ENCODE data around the gene NDUFB10.
"Not testable (repeated sequence)": the region's sequence is repeated elsewhere in the genome, so short reads cannot be mapped to it uniquely, and the experiment has no call there.

Gene NDUFB10

DNA sequence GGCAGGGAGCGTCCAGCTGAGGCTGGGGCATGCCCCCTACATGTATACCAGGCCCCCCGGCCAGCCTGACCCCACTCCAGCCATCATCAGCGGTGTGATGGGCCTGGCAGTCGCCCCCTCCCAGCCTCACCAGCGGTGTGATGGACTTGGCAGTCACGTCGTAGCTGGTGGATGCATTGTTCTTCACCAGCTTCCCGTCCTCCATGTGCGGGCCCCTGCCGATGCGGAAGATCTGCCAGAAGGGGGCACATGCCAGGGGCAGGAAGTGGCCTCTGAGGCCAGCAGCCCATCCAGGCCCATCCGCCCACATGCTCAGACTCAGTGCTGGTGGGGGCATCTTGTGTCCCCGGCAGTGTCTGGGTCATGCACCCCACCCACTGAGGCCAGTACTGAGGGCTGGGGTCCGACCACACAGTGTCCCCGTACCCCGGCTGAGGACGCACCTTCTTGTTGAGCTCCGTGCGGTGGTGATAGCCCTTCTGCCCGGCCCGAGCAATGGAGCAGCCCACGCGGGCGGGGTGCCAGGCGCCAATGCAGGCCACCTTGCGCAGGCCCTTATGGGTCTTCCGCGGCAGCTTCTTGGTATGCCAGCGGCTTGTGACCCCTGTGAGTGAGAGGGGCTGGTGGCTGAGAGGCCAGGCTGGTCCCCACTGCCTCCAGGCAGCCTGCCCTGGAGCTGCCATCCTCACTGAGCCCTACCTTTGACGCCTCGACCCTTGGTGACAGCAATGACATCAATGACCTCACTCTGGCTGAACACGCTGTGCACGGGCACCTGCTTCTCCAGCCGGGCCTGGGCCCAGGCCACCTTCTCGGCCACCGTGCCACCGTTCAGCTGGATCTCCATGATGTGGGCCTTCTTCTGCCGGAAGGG is 12.6 kb upstream of the NDUFB10 start:
- no peak for DNase-seq (ENCODE audit: low read depth)

DNA sequence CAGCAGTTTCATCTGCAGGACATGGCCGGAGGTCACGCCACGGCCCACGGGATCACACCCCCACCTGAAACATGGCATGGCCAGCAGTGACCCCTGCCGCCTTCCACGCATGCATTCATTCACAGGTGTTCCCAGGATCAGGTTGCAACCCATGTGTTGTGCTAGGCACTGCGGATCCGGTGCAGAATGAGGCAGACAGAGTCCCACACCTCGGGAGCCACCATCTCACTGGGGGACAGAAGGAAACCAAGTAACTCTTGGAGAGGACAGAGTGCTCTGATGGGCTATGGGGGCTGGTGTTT is 12.0 kb upstream of the NDUFB10 start:
- no peak for DNase-seq (ENCODE audit: low read depth)

DNA sequence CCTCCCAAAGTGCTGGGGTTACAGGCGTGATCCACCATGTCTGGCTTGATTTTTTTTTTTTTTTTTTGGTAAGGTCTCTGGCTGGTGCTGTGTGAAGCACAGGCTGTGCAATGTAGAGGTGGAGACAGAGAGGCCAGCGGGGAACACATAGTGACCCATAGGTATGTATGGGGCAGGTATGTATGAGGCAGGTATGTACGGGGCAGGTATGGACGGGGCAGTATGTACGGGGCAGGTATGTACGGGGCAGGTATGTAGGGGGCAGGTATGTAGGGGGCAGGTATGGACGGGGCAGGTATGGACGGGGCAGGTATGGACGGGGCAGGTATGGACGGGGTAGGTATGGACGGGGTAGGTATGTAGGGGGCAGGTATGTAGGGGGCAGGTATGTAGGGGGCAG is 9.8 kb upstream of the NDUFB10 start:
- no peak for DNase-seq (ENCODE audit: low read depth)

DNA sequence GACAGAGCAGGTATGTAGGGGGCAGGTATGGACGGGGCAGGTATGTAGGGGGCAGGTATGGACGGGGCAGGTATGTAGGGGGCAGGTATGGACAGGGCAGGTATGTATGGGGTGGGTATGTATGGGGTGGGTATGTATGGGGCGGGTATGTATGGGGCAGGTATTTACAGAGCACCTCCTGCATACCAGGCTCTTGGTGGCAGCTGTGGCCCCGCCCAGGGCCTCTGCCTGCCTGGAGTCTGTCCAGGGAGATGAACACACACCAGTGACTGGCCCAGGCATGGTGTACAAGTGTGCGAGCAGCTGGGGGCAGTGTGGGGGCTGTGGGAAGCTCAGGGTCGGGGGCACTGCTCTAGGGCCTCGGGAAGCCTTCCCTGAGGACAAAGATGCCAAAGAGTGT is 9.3 kb upstream of the NDUFB10 start:
- no peak for DNase-seq (ENCODE audit: low read depth)

DNA sequence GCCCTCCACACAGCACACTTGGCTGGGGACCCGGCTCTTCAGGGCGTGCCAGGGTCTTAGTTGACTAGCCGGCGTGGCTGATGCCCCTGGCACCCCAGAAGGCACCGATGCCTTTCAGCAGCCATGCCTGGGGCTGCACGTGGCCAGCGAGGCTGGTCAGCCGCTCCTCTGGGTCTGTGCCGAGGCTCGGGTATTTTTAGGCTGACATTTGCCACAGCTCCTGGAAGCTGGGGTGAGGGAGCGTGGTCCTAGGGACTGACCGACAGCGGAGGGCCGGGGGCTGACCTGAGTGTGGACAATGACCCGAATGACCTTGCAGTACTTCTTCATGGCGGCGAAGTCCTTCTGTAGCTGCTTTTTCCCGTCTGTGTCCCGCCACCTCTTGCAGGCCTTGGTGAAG is 8.8 kb upstream of the NDUFB10 start:
- no peak for DNase-seq (ENCODE audit: low read depth)

DNA sequence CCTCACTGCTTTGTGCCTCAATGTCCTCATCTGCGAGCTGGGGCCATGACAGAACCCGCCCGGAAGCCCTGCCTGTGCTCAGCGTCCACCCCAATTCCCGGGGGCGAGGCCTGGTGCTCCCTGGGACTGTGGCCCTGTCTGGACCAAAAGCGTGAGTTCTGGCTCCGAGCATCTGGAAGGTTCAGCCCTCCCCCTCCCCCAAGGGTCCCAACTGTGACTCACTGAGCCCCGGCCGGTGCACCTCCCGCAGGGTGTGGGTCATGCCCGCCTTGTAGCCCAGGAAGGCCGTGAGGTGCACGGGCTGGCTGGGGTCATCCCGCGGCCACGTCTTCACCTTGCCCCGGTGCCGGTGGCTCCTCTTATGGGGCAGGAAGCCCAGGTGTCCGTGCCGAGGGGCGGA is 5.6 kb upstream of the NDUFB10 start:
- DNase-seq (ENCODE audit: low read depth): no peak

DNA sequence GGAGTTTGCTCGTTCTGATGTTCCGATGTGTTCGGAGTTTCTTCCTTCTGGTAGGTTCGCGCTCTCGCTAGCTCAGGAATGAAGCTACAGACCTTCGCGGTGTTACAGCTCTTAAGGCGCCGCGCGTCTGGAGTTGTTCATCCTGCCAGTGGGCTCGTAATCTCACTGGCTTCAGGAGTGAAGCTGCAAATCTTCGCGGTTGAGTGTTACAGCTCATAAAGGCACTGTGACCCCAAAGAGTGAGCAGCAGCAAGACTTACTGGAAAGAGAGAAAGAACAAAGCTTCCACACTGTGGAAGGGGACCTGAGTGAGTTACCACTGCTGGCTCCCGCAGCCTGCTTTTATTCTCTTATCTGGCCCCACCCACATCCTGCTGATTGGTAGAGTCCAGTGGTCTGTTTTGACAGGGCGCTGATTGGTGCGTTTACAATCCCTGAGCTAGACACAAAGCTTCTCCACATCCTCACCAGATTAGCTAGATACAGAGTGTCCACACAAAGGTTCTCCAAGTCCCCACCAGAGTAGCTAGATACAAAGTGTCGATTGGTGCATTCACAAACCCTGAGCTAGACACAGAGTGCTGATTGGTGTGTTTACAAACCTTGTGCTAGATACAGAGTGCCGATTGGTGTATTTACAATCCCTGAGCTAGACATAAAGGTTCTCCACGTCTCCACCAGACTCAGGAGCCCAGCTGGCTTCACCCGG is 1.8 kb upstream of the NDUFB10 start:
- not testable (repeated sequence) for DNase-seq (ENCODE audit: low read depth)

DNA sequence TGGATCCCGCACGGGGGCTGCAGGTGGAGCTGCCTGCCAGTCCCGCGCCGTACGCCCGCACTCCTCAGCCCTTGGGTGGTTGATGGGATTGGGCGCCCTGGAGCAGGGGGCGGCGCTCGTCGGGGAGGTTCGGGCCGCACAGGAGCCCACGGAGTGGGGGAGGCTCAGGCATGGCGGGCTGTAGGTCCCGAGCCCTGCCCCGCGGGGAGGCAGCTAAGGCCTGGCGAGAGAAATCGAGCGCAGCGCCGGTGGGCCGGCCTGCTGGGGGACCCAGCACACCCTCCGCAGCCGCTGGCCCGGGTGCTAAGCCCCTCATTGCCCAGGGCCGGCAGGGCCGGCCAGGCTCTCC is 1.2 kb upstream of the NDUFB10 start:
- not testable (repeated sequence) for DNase-seq (ENCODE audit: low read depth)

DNA sequence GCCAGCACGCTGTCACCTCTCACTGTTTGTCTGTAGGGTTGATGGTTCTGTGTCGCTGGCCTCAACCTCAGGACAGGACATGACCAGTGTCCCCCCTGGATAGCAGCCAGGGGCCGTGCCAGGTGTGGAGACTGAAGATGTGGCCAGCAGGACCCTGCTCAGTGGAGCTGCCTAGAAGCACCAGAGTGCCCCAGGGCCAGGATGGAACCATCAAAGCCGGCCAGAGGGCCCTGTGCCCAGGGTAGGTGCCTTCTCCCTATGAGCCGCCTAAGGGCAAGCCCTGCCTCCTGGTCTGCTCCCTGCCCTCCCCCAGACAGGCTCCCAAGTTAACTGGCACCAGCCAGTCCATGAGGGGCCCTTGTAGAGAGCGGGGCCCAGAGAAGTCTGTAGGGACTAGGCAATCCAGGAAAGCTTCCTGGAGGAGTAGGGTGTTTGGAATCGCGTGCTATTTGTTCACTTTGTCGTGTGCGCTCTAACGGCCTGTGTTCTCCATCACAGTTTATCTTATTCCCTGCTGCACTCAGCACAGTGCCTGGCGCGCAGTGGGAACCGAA is 546 bp upstream of the NDUFB10 start:
- DNase-seq (ENCODE audit: low read depth): no peak

DNA sequence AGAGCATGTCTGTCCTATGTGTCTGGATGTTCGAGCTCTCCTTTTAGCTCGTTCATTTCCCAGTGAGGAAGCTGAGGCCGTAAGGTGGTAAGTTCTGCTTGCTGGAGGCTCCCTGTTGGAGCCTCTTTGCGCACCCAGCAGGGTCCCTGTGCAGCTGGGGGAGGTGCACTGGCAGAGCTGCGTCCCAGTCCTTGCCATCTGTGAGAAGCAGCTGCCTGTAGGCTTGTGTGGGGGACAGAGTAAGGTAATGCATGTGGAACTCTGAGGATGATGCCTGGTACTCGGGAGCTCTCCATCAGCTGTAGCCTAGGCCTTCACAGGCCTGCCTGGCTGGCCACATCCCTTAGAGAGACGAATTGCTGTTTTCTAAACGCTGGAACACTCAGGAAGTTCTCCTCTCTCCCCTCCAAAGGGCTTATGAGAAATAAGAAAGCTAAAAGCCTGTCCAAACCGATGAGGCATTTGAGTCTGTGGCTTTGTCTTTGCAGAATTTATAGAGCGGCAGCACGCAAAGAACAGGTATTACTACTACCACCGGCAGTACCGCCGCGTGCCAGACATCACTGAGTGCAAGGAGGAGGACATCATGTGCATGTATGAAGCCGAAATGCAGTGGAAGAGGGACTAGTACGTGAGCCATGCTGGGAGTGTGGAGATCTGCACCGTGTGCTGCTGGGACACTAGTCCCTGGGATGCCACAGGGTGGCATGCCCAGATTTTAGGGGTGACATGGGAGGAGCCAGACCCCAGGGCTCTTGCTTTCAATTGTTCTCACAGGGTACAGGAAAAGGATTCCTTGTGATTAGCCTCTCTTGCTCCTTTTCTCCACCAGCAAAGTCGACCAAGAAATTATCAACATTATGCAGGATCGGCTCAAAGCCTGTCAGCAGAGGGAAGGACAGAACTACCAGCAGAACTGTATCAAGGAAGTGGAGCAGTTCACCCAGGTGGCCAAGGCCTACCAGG is 1.6 kb downstream of the NDUFB10 start:
- no peak for DNase-seq (ENCODE audit: low read depth)

DNA sequence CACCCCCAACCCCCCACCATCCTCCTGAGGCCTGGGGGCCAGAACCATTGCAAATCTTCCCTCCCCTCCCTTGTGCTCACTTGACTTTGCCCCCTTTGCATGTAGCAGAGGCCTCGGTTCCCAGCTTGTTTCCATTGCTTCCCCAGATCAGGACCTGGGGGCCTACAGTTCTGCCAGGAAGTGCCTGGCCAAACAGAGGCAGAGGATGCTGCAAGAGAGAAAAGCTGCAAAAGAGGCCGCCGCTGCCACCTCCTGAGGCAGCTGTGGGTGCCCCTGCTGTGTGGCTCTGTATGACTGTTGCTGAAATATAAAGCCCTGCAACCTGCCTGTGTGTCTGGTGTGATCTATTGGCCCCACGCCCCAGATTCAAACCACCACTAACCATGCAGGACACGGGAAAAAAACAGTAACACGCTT is 2.3 kb downstream of the NDUFB10 start:
- DNase-seq (ENCODE audit: low read depth): no peak

DNA sequence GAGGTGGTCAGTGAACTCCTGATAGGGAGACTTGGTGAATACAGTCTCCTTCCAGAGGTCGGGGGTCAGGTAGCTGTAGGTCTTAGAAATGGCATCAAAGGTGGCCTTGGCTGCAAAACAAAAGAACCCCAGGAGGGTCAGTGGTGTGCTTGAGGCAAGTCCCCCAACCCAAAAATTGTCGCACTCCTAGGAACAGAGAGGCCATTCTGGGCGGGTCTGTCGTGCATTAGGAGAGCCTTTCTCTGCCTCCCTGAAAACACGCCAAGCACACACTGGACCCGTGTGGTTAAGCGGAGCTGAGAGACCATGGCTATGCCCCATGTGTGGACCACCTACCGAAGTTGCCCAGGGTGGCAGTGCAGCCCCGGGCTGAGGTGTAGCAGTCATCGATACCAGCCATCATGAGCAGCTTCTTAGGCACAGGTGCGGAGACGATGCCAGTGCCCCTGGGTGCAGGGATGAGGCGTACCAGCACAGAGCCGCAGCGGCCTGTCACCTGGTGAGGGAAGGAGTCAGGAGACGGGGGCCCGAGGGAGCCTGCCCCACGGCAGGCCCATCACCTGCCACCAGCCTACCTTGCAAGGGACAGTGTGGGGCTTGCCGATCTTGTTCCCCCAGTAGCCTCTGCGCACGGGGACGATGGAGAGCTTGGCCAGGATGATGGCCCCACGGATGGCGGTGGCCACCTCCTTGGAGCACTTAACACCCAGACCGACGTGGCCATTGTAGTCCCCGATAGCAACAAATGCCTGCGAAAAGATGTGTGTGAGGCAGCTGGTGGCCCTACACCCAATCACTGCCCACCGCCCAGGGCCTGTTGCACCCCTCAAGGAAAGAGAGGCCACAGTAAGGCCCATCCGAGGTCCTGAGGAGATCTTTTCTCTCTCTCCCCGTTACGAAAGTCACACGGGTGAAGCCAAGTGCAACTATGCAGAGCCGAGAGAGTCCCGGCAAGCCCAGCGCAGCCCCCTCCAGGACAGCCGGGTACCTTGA is 3.1 kb downstream of the NDUFB10 start:
- DNase-seq (ENCODE audit: low read depth): not testable (repeated sequence)

DNA sequence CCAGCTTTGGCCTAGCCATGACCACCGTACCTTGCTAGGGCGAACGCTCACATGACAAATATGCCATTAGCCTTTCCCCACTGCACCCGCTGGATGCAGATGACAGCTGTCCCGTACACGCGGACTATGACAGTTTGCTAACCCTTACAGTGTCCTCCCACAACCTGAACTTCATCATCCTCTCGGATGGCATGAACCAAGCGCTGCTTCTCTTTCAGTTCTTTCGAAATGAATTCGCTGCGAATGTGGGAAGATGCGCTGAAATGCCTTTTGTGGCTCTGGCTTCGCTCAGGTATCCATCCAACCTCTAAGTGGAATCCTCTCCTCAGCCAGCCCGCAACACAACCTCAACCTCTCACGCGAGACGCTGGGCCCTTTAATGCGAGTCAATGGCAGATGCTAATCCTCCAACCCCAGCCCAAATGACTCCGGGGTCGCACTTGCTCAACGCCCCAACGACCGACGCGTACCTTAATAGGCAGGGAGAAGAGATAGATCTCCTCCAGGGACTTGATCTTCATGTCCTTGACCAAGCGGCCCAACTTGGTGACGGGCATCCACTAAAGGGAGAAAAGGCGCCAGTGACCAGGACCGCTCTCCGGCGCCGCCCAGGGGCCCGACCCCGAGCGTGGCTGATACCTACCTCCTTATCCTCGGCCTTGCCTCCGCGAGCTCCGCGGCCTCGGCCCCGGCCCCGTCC is 4.6 kb downstream of the NDUFB10 start:
- DNase-seq (ENCODE audit: low read depth): no peak

DNA sequence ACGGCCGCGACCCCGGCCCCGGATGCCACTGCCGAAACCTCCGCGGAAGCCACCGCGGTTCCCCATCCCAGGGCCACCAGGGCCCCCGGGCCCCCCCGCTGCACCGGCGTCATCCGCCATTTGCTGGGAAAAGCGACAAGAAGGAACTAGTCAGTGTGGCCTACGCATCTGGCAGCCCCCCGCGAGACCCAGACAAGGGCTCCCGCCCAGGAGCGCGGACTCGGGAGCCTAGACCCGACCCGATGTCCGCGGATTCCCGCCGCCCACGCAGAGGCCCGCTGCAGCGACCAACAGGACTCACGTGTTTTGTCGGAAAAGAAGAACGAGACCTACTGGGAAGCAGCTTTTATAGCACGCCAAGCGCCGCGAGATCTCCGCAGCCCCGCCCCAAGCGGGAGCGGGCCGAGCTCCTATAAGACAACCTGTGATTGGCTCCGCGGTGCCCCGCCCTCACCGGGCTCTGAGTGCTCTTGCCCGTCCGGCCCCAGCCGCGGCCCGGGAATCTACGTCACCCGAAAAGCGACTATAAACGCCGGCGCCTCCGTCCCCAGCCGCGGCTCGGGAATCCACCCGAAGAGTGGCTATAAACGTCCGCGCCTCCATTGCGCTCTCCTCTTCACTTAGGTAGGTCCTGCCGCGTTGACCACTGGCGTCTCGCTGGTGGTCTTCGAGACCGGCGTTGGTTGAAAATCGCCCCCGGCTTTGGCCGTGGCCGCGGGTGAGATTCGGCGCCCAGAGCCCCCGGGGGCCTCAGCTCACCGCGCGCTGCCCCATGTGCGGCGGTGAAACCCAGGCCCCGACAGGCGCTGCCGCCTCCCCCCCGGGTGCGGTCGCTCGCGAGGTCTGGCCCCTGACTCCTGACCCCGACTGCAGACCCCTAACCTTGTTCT is 5.4 kb downstream of the NDUFB10 start, which contains the start of gene RPS2:
RPS2 (minus strand) TSS at position 321 of the 890 bp plus-strand sequence; CDS start at position 120, 201 bp downstream.
- peak; percentile 93 for DNase-seq (ENCODE audit: low read depth)

DNA sequence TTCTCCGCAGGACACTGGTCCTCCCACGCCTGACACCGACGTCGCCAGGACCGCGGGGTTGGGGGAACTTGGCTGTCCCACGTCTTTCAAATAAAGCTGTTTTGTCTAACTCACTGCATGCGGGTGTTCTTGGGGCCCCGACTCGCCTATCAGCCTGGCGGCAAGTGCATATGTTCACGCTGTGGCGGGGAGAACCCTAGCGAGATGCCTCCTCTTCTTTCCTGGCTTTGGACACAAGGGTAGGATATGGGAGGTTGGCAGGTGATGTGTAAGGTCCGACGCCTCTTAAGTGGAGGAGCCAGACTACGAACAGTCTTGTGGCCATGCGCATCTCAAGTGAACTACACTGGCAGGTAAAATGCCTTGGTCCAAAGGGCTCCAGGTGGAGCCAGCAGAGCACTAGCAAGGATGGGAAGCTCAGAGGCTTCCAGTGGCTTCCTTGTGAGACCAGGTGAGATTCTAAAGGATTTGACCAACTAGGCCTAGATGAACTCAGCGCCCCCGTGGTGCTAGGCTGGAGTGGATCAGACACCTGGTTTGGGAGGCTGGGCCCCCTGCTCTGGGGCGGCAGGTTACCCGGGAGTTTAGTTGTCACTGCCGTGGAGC is 6.2 kb downstream of the NDUFB10 start:
- DNase-seq (ENCODE audit: low read depth): no peak

DNA sequence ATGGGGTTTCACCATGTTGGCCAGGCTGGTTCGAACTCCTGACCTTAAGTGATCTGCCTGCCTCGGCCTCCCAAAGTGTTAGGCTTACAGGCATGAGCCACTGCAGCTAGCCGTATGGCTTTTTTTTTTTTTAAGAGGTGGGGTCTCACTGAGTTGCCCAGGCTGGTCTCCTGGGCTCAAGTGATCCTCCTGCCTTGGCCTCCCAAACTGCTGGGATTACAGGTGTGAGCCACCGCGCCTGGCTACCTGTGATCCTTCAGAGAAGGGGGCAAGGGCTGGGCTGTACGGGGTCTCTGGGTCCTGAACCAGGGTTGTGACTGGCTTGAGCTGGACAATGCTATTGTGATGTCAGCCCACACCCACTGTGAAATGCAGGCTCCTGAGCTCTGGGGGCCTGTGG is 7.1 kb downstream of the NDUFB10 start, which contains the start of gene RNF151:
RNF151 (plus strand) TSS at position 397 of the 400 bp plus-strand sequence. CDS start 26 bp downstream, outside the sequence.
- DNase-seq (ENCODE audit: low read depth): no peak

DNA sequence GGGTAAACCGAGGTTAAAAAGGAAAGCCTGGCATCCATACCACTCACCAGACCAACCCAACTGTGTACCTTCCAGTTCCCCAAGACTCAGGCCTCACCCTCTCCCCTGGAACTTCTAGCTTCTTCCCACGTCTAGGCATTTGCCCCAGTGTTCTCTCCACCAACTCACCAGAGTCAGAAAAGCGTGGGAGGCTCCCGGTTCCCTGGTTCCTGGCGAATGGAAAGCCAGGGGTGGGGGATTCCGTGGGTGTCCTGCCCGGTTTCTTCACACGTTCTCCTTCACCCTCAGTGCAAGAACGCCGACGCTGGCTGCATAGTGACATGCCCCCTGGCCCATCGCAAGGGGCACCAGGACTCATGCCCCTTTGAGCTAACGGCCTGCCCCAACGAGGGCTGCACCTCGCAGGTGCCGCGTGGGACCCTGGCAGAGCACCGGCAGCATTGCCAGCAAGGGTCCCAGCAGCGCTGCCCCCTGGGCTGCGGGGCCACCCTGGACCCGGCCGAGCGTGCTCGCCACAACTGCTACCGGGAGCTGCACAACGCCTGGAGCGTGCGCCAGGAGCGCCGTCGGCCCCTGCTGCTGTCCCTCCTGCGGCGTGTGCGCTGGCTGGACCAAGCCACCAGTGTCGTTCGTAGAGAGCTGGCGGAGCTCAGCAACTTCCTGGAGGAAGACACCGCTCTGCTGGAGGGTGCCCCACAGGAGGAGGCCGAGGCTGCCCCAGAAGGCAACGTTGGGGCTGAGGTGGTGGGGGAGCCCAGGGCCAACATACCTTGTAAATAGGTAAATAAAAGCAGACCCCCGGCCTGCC is 9.0 kb downstream of the NDUFB10 start:
- DNase-seq (ENCODE audit: low read depth): no peak
